Activated naive CD4-positive, alpha-beta T cell treated with anti-CD3 and anti-CD28 coated beads, Interleukin-2, amount 10 ng/mL, durations not matched to agents 7 days and 5 days (primary cell): ENCODE results near the gene TNNT2.

Source experiments
- CTCF ChIA-PET: fragments of 350-600 bp; sonication (Branson Sonifier 250); formaldehyde crosslinking; loops from one replicate; lab custom pipeline; 2021; ENCODE audit warnings: antibody characterized with exemption; lab: Charles Lee
- DNase-seq: peaks from one replicate; pipeline ENCODE4 v3.0.0-alpha.2; 2020
- H3K27ac Mint-ChIP-seq: one replicate; pipeline ENCODE4 v1.8.0; 2021; ENCODE audit warnings: mild to moderate bottlenecking, moderate library complexity, mixed read lengths
- H3K27me3 Mint-ChIP-seq: one replicate; pipeline ENCODE4 v1.8.0; 2021; ENCODE audit warnings: mild to moderate bottlenecking, mixed read lengths
- H3K36me3 Mint-ChIP-seq: one replicate; pipeline ENCODE4 v1.8.0; 2021; ENCODE audit warnings: mixed read lengths
- H3K4me1 Mint-ChIP-seq: one replicate; pipeline ENCODE4 v1.8.0; 2021; ENCODE audit warnings: mixed read lengths
- H3K4me3 Mint-ChIP-seq: one replicate; pipeline ENCODE4 v1.8.0; 2021; ENCODE audit warnings: mild to moderate bottlenecking, moderate library complexity, mixed read lengths
- H3K9me3 Mint-ChIP-seq: one replicate; pipeline ENCODE4 v1.8.0; 2021; ENCODE audit warnings: mixed read lengths

The TNNT2 gene

DNA sequence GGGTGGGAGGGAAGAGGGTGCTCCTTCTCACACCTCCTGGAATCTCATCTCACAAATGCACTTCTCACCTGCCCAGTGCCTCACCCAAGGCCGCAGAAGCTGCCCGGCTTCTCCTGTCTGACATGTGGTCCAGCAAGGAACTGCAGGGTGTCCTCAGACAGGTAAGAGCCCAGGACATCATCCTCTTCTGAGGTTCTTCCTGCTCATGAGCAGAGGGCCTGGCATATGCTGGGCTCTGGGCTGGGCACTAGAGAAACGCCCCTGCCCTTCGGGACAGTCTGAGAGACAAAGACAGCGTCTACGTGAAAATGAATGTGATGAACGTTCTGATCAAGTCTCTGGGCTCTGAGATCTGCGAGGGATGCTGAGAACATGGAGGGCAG is 51.8 kb downstream of the TNNT2 start:
- Mint-ChIP-seq H3K9me3 (no peaks in the 10 kb centered on the region), H3K27ac (no peak overlapping the region), H3K4me3 (no peak overlapping the region), H3K4me1 (no peaks in the 10 kb centered on the region), H3K36me3 (no peaks in the 10 kb centered on the region), H3K27me3 (peaks cover 38% of the 10 kb centered on the region)
- DNase-seq: no peak
- CTCF ChIA-PET: interaction anchor here (0.8 kb wide), 1 partner anchor 784 kb away, joined by 3 read pairs; no protein-coding TSS in a partner anchor

DNA sequence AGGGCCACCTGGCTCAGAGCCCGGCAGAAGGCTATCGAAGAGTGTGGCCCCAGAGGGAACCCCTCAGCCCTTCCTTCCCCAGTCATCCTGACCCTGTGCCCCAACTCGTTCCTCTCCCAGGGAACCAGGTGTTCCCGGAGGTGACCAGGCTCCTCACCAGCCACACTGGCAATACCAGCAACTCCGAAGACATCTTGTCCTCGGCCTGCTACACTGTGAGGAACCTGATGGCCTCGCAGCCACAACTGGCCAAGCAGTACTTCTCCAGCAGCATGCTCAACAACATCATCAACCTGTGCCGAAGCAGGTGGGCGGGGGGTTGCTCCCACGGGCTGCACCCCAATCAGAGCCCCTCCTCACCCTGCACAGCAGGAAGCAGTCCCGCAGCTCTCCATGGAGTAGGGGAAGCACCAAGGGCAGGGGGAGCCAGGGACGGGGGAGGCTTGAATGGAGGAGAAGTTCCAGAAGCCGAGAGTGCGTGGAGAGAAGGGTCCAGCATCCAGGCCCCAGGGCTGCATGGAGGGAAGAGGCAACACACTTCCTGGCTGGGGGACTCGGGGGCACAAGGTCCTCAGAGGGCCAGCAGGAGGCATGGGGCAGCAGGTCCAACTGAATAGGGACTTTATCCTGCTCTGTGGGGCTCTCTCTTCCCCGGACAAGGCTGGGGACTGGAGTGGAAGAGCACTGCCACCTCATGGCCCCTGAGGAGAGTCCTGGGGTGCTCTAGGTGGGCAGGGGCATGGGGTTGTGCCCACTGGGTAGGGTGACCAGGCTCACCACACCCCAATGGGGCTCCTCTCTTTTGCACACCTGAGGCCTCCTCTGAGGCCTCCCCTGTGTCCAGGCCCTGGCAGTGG is 52.4 kb downstream of the TNNT2 start:
- CTCF ChIA-PET: no interaction called here
- no peak overlapping the region for H3K4me3 Mint-ChIP-seq
- H3K27me3 Mint-ChIP-seq: peaks cover 35% of the 10 kb centered on the region
- DNase-seq: no peak
- no peaks in the 10 kb centered on the region for H3K9me3 Mint-ChIP-seq
- H3K4me1 Mint-ChIP-seq: no peaks in the 10 kb centered on the region
- H3K27ac Mint-ChIP-seq: no peak overlapping the region
- H3K36me3 Mint-ChIP-seq: no peaks in the 10 kb centered on the region

DNA sequence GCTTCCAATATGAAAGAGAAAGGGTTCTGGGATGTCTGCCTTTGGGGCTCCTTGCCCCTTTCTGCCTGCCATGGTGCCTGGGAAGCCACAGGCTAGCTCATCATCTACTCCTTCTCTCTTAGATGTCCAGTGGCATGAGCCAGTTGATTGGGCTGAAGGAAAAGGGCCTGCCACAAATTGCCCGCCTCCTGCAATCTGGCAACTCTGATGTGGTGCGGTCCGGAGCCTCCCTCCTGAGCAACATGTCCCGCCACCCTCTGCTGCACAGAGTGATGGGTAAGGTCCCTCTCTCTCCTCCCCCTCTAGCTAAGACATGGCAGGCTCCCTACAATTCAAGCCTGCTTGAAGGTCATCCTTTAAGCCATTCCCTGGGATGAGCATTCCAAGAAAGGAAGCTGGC is 53.2 kb downstream of the TNNT2 start:
- Mint-ChIP-seq H3K27ac (no peak overlapping the region), H3K36me3 (no peaks in the 10 kb centered on the region)
- CTCF ChIA-PET: no interaction called here

DNA sequence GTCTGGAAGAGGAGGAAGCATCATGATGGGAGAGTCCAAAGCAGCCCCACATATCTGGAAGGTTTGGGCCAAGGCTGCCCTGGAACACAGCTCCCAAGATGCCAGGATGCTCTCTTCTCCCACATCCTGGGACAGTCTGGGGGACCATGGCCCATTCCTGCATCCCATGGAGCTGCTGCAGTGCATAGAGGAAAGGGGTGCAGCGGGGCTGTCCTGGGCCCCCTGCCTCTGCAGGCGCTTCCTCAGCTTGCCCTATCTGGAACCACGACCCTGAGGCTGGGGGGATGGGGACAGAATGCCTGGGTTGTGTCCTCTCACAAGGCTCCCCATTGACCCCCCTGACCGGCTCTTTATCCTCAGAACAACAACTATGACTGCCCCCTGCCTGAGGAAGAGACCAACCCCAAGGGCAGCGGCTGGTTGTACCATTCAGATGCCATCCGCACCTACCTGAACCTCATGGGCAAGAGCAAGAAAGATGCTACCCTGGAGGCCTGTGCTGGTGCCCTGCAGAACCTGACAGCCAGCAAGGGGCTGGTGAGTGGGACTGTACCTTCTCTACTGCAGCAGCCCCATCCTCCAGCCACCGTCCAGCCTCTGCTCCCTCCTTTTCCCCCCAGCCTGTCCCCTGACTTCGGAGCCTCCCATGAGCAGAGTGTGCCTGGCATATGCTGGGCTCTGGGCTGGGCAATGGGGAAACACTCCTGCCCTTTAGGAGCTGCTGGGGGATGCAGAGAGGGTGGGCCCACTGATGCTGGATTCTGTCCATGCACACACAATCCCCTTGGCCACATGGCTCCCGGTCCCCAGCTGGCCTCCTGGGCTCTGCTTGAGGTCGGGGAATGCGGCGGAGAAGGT is 54.6 kb downstream of the TNNT2 start:
- no peak overlapping the region for H3K4me3 Mint-ChIP-seq
- no peaks in the 10 kb centered on the region for H3K36me3 Mint-ChIP-seq
- CTCF ChIA-PET: no interaction called here
- H3K27ac Mint-ChIP-seq: no peak overlapping the region
- DNase-seq: no peak
- no peaks in the 10 kb centered on the region for H3K9me3 Mint-ChIP-seq
- H3K27me3 Mint-ChIP-seq: peaks cover 32% of the 10 kb centered on the region
- no peaks in the 10 kb centered on the region for H3K4me1 Mint-ChIP-seq

More for the DNA sequence above, 53.2 kb downstream of the TNNT2 start:
- H3K4me1 Mint-ChIP-seq: no peaks in the 10 kb centered on the region
- peaks cover 32% of the 10 kb centered on the region for H3K27me3 Mint-ChIP-seq
- no peaks in the 10 kb centered on the region for H3K9me3 Mint-ChIP-seq
- DNase-seq: no peak
- no peak overlapping the region for H3K4me3 Mint-ChIP-seq

DNA sequence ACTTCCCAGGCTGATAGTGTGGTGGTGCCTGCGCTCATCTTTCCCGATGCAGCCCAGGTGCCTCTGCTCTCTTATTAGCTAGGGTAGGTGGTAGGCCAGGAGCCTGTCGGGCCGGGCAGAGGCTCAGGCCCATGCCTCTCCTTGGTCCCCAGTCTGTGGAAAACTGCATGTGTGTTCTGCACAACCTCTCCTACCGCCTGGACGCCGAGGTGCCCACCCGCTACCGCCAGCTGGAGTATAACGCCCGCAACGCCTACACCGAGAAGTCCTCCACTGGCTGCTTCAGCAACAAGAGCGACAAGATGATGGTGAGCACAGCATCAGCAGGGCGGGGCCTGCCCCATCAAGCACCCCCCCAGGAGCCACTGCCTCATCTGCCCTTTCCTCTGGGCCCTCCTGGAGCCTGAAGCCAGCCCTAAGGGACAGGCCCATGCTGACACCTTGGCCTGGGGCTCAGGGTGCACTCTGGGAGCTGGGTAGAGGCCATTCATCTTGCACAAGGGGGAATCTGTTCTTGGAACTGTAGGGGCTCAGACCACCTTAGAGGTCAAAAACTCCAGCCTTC is 55.6 kb downstream of the TNNT2 start:
- Mint-ChIP-seq H3K27me3 (peaks cover 23% of the 10 kb centered on the region), H3K9me3 (no peaks in the 10 kb centered on the region), H3K4me1 (no peaks in the 10 kb centered on the region), H3K27ac (no peak overlapping the region), H3K4me3 (no peak overlapping the region), H3K36me3 (no peaks in the 10 kb centered on the region)
- CTCF ChIA-PET: no interaction called here
- no peak for DNase-seq

DNA sequence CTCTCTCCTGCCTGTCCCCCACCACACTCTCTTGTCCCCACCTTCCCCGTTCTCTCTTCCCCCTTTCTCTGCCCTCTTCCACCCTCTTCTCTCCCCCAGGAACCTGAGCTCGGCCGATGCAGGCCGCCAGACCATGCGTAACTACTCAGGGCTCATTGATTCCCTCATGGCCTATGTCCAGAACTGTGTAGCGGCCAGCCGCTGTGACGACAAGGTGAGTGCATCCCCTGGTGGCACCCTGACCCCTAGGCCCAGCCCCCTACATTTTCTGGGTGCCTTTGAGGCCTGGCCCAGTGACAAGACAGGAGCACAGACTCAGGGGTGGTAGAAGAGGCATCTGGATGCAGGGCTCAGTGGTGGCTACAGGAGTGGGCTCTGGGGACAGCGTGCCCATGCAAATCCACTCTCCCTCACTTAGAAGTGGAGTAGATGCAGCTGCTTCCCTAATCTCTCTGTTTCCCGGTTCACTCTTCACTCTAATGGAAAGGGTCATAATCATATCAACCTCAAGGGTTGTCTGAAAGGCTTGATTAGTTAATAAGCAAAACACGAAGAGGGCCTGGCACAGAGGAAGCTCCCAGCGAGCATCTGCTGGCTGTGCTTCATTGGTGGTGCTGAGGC is 57.2 kb downstream of the TNNT2 start:
- H3K36me3 Mint-ChIP-seq: no peaks in the 10 kb centered on the region
- peaks cover 13% of the 10 kb centered on the region for H3K27me3 Mint-ChIP-seq
- CTCF ChIA-PET: no interaction called here
- DNase-seq: no peak
- no peaks in the 10 kb centered on the region for H3K4me1 Mint-ChIP-seq
- H3K27ac Mint-ChIP-seq: no peak overlapping the region
- H3K4me3 Mint-ChIP-seq: no peak overlapping the region
- H3K9me3 Mint-ChIP-seq: no peaks in the 10 kb centered on the region

DNA sequence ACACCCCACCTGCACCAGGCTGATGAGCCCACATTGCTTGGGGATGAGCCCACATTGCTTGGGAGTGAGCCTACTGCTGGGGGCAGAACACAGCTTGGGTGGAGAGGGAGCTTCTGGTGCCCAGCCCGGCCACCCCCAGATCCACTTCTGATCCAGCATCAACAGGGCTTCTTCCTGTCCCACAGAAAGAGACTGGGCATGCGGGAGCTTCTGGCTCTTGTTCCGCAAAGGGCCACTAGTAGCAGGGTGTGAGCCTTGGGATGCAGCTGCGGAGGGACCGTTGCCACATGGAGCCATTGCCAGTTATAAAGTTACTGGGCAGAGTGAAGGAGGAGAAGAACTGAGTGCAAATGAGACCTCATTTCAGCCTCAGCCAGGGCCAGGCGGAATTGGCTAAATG is 57.8 kb downstream of the TNNT2 start:
- DNase-seq: no peak
- Mint-ChIP-seq H3K4me3 (no peak overlapping the region), H3K27ac (no peak overlapping the region), H3K9me3 (no peaks in the 10 kb centered on the region), H3K36me3 (no peaks in the 10 kb centered on the region), H3K4me1 (no peaks in the 10 kb centered on the region), H3K27me3 (peaks cover 13% of the 10 kb centered on the region)
- CTCF ChIA-PET: no interaction called here

DNA sequence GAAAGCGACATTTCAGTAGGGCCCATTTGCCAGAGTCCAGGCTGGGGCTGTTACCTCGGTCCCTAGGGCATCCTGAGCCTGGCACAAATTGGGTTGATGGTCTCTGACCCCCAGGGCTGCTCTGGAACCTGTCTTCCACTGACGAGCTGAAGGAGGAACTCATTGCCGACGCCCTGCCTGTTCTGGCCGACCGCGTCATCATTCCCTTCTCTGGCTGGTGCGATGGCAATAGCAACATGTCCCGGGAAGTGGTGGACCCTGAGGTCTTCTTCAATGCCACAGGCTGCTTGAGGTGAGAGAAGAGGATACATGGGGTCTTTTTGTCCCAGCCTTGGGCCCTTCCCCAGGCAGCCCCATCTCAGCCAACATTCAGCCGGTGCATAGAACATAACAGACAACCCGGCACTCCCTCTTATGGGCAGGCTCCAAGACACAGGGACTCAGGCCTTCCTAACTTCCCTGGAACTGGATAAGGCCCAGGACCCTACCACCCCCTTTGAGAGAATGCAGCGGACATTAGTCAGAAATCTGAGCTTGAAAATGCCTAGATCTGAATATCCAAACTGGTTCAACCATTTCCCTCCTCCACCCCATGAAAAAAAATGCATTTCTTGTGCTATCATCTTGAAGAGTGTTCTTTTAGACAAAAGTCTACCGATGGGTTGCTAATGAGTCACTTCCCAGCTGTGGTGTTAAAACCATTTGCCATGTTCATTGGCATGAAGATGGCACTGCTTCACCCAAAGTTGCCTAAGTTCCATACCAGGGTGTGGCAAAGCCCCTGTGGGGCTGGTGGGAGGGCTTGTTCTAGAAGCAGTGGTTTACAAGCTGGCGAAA is 58.8 kb downstream of the TNNT2 start:
- Mint-ChIP-seq H3K9me3 (no peaks in the 10 kb centered on the region), H3K4me3 (no peak overlapping the region), H3K36me3 (no peaks in the 10 kb centered on the region), H3K4me1 (no peaks in the 10 kb centered on the region), H3K27me3 (peaks cover 13% of the 10 kb centered on the region), H3K27ac (no peak overlapping the region)
- DNase-seq: no peak
- CTCF ChIA-PET: no interaction called here

DNA sequence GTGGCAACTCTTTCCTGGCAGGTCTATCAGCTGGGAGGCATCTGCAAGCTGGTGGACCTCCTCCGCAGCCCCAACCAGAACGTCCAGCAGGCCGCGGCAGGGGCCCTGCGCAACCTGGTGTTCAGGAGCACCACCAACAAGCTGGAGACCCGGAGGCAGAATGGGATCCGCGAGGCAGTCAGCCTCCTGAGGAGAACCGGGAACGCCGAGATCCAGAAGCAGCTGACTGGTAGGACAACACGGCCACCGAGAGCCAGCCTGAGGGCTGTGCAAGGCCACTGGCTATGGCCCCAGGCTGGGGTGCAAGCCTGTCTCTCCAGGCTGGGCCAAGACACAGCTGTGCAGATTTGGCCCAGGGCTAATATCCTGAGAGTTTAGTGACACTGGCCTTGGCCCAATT is 59.9 kb downstream of the TNNT2 start:
- Mint-ChIP-seq H3K4me3 (no peak overlapping the region), H3K36me3 (no peaks in the 10 kb centered on the region), H3K9me3 (no peaks in the 10 kb centered on the region), H3K27ac (no peak overlapping the region), H3K27me3 (peaks cover 13% of the 10 kb centered on the region), H3K4me1 (no peaks in the 10 kb centered on the region)
- DNase-seq: no peak
- CTCF ChIA-PET: no interaction called here

DNA sequence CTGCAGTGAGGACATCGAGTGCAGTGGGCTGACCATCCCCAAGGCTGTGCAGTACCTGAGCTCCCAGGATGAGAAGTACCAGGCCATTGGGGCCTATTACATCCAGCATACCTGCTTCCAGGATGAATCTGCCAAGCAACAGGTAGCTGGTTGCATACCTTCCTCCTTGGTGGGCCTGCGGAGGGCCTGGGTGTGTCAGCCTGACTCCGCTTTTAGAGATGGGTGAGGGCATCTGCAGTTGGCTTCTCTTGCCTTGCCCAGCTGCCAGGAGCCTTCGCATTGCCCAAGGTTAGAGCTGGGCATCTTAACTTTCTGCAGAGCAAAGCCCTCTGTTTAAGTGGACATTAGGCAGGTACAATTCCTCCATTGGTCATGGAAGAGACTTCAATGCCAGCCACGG is 60.9 kb downstream of the TNNT2 start:
- Mint-ChIP-seq H3K27me3 (peaks cover 15% of the 10 kb centered on the region), H3K4me1 (peaks cover under 1% of the 10 kb centered on the region), H3K4me3 (no peak overlapping the region), H3K9me3 (no peaks in the 10 kb centered on the region), H3K36me3 (no peaks in the 10 kb centered on the region), H3K27ac (no peak overlapping the region)
- DNase-seq: no peak
- CTCF ChIA-PET: interaction anchor here (2.0 kb wide), 1 partner anchor 11 kb away, joined by 6 read pairs; no protein-coding TSS in a partner anchor

DNA sequence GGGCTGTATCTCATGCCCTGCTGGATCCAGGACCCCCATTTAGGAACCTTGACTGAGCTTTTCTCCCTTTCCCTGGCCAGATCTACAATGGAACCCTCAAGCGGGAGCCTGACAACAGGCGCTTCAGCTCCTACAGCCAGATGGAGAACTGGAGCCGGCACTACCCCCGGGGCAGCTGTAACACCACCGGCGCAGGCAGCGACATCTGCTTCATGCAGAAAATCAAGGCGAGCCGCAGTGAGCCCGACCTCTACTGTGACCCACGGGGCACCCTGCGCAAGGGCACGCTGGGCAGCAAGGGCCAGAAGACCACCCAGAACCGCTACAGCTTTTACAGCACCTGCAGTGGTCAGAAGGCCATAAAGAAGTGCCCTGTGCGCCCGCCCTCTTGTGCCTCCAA is 64.4 kb downstream of the TNNT2 start:
- H3K4me1 Mint-ChIP-seq: peaks cover 4% of the 10 kb centered on the region
- H3K4me3 Mint-ChIP-seq: no peak overlapping the region
- CTCF ChIA-PET: no interaction called here
- H3K27me3 Mint-ChIP-seq: peaks cover 41% of the 10 kb centered on the region
- H3K27ac Mint-ChIP-seq: no peak overlapping the region
- DNase-seq: no peak
- H3K36me3 Mint-ChIP-seq: no peaks in the 10 kb centered on the region
- no peaks in the 10 kb centered on the region for H3K9me3 Mint-ChIP-seq

DNA sequence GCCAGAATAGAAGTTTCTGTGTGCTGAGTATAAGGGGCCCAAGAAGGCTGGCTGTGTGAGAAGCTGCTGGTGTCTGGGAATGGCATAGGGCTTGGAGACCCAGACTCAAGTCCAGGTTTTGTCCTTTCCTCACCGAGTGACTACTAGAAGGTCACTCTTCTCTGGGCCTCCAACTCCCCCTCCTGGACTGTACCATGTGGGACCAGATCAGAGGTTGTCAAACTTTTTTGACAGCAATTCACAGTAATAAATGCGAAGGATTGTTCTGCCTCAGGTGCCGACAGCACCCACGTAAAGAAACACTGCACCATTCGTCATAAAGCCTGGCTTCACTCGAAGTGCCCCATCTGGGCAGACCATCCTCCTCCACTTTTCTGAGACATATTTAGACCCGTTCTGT is 65.2 kb downstream of the TNNT2 start:
- CTCF ChIA-PET: no interaction called here
- Mint-ChIP-seq H3K36me3 (no peaks in the 10 kb centered on the region), H3K4me1 (peaks cover 4% of the 10 kb centered on the region), H3K4me3 (no peak overlapping the region), H3K27me3 (peaks cover 49% of the 10 kb centered on the region), H3K9me3 (no peaks in the 10 kb centered on the region), H3K27ac (no peak overlapping the region)
- no peak for DNase-seq

DNA sequence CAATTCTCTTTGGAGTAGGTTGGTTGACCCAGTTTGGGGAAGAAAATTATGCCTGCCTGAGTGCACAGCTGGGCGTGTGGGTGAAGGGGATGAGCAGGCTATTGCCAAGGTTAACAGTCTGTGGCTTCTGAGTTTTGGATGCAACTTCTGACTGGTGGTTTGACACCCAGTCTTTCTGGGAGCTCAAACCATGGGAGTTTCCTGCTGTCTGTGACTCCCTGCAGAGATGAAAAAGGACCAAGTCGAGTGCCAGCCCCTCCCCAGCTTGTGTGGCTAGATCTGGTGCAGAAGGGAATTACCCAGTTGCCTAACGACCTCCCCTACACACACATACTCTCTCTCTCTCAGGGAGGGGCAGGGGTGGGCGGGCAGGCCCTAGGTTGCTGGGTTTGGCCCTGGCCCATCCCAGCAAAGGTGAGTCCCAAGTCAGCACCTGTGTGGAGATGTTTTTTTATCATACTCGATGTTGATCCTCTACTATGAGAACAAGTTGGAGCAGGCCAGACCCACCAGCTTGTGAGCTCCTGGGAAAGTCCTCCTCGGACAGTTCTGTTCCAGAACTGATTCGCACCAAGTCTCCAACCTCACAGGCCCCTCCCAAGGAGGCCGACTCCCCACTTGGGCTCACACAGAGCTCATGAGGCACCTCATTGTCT is 66.0 kb downstream of the TNNT2 start:
- Mint-ChIP-seq H3K27ac (no peak overlapping the region), H3K36me3 (no peaks in the 10 kb centered on the region), H3K4me3 (no peak overlapping the region), H3K9me3 (no peaks in the 10 kb centered on the region), H3K4me1 (peaks cover 4% of the 10 kb centered on the region), H3K27me3 (peaks cover 53% of the 10 kb centered on the region)
- DNase-seq: no peak
- CTCF ChIA-PET: no interaction called here
